Stimulated activated CD4-positive, alpha-beta T cell treated with anti-CD3 and anti-CD28 coated beads, Interleukin-2, amount 100 ng/mL, for 48 hours (primary cell): Measurements from ENCODE around the gene USP20.

ENCODE experiments used
- DNase-seq, 2 donors: peaks; one replicate each; pipeline ENCODE4 v3.0.0-alpha.2; 2020

Gene USP20

DNA sequence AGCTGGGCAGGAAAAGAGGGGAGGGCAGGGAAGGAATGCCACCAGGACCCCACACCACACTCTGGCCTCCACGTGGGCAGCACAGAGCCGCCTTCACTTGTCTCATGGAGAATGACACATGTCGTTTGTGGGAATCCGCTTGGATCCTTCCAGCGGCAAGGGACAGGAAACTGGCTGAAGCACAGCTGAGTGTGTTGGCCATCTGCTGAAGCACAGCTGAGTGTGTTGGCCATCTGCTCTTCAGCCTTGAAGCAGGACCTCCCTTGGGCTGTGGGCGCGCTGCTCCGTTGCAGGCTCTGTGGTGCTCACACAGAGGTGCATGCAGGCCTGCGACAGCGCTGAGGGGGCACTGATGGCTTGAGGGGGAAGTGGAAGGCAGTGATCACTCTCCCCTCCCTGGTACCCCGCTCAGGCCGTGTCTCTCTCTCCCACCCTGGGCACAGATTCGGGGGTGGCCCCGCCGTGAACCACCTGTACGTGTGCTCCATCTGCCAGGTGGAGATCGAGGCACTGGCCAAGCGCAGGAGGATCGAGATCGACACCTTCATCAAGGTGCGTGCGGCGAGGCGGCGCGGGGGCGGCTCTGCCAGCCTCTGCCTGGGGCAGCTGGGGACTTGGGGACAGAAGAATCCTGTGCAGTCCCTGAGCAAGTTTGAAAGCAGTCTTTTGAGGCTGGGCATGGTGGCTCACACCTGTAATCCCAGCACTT lies 40.6 kb downstream of the USP20 start:
- no peak for DNase-seq

DNA sequence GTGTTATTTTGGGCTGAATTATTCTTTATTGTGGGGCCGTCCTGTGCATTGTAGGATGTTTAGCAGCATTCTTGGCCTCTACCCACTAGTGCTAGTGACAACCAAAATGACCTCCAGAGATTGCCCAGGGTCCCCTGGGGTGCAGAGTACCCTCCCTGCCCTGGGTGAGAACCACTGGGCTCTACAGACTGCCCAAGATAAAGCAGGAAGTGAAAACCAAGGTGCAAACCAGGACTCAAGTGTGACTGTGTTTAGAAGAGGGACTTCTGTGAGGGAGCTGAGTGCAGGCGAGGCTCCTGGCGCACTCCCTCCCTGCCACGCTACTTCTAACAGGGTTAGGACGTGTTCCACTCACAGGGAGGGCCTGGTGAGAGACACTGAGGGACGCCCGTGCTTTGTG lies 41.6 kb downstream of the USP20 start:
- DNase-seq = no peak

DNA sequence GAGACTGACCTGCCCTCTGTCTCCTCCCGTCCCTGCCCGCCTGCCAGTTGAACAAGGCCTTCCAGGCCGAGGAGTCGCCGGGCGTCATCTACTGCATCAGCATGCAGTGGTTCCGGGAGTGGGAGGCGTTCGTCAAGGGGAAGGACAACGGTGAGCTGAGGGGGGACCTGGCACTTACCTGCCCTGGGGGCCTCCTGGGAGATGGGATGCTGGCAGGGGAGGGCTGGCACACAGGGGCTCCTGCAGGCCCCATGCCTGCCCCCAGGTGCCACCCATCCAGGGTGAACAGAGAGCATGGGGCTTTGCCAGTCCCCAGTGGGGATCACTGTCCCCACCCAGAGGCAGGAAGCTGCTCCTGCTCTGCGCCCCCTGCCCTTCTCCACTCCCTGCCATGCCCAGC lies 43.0 kb downstream of the USP20 start:
- no peak for DNase-seq

DNA sequence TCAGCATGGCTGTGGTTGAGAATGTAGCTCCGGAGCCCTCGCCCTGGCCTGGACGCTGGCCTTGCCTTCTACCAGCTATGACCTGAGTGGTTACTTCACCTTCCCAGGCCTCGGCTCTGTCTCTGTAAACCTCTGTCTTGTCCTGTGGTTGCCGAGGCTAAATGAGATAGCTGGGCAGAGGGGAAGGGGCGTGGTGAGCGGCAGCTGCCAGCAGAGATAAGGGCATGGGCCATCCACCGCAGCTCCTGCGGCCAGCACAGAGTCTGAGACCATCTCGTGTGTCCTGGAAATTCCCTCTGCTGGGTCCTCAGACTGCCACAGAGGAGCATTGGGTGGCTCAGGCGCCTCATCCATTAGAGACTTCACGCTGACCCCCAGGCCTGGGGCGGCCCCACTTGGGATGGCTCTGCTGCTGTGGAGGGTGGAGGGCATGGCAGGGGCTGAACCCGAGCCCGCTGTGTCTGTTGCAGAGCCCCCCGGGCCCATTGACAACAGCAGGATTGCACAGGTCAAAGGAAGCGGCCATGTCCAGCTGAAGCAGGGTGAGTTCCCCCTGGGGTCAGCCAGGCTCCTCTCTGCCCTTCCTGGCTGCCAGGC lies 43.9 kb downstream of the USP20 start:
- DNase-seq = no peak

DNA sequence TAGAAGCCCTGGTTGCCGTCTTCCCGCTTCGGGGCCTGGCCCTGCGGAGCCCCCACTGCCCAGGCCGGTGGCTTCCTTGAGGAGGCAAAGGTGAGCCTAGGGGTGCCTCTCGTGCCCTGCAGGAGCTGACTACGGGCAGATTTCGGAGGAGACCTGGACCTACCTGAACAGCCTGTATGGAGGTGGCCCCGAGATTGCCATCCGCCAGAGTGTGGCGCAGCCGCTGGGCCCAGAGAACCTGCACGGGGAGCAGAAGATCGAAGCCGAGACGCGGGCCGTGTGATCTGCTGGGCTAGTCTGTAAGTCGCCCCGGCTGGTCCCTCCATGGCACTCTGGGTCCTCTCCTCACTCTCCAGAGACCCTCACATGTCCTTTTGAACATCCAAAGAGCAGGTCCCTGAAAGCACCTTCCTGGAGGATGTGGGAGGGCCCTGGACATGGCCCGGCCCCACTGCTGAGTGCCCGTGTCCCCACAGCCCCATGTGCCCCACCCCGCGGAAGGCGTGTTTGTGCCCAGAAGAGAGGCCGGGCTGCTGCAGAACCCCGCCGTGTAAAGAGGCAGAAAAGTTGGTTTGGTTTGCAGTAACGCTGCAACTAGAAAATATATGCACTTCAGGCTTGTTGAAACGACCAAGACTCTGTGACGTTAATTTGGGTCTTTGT lies 44.9 kb downstream of the USP20 start:
- DNase-seq = no peak

DNA sequence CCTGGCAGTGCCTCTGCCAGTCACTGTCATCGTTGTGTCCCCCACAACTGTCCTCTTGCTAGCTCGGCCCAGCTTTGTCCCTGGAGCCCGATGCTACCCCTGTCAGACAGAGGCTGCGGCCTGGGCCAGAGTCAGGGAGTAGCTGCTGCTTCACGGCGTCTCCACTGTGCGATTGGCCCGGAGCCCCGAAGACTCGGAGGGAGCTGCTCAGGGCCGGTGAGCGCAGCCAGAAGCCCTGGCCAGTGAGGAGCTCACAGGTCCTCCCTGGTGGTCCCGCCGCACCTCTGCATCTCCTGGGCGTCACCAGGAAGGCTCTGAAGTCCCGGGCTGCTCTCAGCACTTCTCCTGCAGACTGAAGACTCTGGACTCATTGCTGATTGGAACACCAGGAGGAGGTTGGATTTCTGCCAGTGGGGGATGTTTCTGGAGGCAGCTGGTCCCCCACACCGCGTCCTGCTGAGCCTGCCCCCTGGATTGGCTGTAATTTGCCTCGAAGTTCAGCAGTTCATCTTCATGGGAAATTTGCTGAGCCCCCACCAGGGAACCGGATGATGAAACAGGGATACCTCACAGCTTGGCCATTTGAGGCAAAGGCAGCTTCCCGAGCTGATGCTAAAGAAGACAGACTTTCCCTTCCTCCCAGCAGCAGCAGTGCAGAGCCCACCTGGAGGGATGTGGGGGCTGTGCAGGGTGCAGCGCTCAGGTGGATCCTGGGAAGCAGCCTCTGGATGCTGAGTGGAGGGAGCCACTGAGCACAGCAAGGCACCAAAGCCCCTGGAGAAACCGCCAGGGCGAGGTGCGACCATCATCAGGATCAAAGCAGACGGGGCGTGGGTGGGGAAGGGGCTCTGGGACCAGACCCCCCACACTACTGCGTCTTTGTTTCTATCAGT lies 45.6 kb downstream of the USP20 start:
- DNase-seq = no peak

DNA sequence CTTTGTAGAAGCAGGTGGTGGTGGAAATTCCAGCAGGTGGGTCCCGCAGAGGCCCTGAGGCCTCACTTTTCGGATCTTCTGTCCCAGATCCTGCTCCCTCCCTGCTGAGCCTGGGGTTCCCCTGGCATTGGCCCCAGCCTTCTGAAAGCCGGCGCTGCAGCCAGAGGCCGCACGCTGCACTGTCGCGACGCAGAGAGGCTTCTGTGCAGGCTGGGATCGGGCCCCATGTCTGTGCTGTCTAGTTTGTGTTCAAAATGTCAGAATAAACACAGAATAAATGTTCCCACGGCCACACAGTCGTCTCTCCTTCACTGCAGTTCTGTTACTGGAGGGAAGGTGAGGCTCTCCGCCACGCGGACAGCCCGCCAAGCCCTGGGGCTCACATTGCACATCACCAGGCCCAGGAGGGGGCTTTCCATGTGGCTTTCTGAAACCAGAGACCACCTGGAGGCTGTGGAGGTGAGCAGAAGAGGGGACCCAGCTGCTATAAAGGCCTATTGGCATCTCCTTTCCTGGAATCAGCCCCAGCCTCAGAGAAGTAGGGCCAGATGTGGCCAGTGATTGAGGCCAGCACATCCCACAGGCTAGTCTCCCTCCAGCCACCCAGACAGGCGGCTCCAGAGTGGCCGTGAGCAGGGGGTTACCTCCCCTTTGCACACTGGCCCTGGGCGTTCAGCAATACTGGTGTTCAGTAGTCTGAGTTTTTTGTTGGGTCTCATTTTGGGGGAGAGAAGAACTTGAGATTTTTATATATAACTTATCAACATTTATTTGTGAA lies 46.5 kb downstream of the USP20 start:
- DNase-seq = no peak

DNA sequence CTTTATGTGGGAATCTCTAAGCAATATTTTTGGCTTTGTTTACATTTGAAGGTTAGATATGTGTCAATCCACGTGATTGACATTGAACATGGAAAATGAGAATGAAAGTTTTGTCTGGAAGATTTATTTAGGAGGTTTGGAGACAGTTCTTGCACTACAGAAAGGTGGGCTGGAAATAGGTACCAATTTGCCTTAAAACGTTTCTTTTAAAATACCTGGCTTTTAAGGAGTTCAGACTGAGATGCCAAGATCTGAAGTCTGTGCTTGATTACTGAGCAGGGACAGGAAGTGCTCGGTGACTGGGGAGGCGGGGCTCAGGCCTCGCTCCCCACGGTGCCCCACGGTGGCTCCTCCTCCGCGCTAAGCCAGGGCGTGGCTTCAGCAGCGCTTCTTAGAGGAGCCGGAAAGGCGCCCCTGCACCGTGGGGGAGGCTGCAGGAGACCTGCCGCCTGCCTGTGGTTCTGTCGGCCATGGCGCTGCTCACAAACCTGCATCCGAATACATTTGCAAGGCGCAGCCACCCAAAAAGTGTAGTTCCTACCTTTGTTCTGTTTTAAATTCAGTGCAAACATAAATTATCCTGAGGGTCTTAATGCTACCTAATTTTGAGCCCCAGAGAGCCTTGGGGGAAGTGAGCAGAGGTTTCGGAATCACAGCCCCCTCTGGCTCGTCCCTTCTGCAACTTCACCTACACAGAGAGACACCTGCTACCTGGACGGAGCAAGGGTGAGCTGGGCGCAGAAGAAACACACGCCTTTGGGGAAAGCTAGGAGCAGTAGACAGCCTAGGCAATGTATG lies 49.2 kb downstream of the USP20 start:
- peak; percentile 92 to 94 for DNase-seq

DNA sequence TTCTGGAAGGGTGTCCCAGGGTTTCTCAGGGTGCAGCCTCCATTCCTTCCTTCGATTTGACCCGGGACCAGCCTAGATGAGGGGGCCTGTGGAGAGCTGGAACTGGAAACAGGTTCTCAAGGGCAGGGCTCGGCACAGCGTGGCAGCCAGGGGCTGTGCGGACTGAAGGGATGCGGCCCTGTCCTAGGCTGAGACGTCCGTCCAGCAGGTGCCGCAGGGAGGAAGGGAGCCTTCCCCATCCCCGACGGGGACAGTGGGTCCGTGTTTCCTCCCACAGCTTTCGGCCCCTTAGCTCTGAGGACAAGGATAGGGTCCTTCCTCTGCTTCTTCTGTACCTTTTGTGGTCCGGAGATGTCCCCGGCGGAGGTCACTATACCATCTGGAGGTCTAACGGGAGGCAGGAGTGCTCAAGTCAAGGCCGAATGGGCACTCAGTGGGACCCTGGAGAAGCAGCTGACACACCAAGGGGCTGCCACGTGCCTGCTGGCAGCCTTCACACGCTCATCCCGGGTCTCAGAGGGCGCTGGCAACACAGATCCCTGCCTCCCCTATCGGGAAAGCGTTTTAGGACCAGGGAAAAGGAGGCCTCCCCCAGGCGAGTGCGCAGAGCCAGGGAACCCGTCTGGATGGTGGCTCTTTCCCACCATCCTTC lies 49.9 kb downstream of the USP20 start:
- no peak for DNase-seq

DNA sequence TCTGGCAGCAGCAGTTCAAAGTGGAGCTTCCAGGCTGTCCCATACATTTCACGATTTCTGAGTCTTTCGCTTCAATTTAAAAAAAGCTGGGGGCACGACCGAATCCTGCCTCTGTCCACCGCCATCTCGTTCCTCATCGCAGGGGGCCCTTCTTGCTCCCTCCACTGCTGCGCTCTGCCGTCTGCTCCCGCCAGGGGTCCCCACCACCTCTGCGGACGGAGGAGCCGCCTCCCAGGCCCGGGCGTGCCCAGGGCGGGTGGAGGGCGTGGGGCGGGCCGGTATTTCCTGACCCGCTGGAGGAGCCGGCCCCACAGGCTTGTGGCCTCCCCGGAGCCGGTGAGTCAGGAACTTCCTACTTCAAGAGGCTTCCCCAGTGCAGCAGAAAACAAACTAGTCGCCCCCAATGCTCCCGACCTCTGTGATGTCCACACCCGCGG lies 50.4 kb downstream of the USP20 start:
- DNase-seq = peak; percentile 89 to 92

DNA sequence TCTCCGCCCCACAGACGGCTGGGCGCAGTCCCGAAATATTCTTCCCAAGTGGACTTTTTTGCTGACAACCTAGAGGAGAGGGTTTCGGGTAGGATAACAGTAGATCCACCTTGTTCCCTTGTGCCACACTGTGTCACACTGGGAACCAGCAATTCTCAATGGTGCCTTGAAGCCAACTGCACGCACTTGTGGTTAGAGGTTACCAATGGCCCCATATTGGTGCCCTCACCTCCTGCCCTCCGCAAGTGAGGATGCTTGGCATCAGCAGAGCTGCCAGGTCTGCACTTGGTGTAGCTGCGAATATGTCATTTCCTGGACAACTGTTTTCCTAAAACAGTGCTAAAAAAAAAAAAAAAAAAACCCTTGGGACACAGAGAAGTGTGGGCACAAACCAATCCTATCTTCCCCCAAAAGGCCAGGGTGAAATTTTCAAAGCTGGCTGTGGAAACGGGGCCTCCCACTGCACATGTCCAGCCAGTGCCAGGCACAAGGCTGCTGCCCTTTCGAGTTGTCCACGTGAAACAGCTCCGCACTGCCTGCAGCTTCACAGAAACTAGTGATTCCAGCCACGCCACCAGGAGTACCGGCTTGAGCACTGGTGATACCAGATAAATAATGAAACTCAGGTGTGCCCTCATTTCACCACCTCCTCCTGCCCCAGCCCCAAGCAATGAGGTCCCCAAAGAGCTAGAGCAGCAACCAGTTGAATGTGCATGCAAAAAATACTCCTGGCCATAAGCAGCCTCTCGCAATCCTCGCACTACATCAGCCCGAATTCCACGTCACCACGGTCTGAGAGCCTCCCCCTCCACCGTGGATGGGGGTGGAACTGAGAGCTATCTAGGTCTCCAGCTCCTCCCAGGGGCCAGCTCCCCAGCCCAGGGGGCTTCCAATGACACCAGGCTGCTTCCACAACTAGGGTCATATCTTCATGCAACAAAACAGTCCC lies 51.2 kb downstream of the USP20 start:
- peak; percentile 45 to 51 for DNase-seq

DNA sequence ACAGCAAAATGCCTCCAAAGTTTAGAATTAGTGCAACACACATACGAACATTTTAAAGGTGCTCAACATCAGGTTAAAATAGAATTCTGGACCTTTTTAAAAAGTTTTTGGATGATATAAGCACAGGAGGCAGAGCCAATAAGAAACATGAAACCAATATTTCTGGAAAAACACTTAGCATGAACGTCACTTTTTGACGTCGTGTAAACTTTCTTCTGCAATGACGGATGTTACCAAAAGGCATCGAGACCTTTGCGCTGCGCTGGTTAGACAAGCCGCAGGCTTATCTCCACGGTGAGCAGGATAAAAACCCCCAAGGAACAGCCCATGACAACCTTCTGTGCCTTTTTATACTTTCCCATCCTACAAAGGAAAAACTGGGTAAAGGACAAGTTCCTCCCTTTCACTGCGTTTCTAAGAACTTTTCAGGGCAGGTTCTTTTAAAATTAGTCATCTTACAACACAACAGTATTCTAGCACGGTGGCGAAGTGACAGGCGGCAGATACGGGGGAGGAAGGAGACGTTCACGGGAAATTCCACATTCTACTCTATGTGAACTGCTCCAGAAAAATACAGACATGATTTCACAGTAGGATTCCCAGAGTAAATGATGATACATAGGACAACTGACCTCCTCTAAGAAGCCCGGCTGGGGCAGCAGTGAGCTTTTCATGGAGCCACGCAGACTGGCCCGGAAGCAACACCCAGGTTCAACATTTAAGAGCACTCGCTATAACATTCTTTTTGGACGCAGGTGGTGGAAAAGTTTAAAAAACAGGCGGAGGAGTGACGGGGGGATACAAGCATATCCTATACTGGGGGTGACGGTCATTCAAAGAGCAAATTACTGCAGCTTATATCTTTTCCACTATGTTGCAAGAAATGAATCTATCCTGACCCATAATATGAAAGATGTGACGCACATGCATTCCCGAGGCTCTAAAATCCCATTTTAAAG lies 52.4 kb downstream of the USP20 start:
- peak; percentile 40 to 52 for DNase-seq

DNA sequence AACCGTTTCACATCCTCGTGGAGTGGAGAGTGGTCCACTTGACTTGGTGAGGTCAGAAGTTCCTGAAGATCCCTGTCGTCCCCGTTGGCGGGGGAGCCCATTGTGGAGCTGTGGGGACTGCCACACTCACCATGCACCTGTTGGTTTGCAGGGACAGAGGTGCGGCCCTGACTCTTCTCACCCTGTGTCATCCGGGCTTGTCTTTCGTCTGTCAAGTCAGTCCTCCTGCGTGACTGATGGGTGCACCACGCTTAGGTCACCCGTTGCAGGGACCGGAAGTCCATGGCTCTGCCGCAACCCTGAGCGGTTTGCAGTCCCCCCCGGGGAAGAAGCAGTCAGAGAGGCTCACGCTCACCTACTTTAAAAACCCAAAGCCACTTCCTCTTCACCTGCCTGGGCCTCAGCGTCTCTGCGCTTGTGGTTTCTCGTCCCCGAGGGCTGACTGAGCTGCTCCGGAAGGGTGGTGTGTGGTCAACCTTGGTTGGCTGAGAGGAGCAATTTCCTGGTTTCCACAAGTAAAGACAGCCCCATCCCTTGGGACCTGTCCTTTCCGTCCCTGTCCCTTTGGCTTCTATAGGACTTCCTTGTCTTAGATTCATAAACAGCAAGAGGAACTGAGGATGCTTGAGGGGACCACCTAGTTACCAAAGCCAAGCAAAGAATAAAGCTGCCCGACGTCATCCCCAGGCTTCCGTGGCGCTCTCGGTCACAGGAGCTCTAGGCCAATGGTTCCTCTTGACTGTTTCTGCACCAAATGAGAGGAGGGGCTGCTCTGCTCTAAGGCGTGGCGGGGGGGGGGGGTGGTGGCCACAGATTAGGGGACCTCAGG lies 53.2 kb downstream of the USP20 start:
- peak; percentile 82 to 85 for DNase-seq

DNA sequence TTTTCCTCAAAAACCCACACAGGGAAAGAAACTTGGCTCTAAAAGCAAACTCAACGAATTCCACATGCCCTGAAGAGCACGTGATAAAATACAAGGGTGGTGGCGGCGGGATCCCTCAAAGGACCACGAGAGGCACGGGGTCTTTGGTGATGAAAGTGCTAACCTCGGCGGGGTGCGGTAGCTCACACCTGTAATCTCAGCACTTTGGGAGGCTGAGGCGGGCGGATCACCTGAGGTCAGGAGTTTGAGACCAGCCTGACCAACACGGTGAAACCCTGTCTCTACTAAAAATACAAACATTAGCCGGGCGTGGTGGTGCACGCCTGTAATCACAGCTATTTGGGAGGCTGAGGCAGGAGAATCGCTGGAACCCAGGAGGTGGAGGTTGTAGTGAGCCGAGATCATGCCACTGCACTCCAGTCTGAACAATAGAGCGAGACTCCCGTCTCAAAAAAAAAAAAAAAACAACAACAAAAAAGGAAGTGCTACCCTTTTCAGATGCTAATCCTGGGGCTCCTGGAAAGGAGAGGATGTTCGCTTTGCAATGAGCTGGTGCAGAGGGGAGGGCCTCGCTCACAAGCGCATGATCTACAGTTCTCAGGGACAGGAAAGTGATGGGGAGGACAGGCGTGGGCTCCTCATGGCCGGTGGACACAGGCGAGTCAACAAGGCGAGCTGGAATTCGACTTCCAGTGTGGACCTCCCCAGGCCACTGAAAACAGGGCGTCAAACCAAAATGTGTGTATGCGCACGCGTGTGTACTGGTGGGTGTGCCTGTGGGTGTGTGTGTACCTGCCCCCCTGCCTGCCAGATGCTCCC lies 54.1 kb downstream of the USP20 start:
- DNase-seq = no peak

DNA sequence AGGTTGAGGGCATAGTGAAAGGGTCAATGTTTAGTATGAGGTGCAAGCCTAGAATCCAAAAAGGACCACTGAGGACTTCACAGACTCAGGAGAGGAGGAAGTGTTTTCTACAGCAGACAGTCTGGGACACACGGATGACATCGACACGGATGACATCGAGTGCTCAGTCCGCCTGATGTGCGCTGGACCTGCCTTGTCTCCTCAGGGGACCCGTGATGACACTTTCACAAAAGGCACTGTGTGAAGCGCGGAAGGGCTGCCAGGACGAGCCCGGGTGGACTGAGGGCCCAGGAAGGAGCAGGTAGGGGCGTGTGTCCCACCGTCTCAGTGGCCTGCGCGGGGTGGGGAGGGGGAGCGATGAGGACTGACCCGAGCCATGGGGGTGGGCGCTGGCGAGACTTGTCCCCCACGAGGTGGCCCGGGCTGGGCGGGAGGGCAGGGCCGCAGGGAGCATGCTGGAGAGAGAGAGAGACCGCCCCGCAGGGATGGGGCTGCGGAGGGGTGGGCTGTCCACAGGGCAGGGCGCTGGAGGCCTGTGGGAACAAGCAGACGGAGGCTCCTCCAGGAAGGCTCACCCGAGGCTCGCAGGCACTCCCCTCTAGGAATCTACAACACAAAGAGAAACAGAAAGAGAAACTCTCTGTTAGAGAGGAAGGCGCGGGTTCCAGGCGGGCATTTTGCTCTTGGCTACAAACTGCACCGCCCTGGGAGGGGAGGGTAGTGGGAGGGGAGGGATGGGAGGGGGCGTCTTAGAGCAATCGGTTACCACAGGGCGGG lies 54.9 kb downstream of the USP20 start:
- peak; percentile 69 to 70 for DNase-seq
